ENCODE data around the gene SH3BP2.

The SH3BP2 gene, protein sequence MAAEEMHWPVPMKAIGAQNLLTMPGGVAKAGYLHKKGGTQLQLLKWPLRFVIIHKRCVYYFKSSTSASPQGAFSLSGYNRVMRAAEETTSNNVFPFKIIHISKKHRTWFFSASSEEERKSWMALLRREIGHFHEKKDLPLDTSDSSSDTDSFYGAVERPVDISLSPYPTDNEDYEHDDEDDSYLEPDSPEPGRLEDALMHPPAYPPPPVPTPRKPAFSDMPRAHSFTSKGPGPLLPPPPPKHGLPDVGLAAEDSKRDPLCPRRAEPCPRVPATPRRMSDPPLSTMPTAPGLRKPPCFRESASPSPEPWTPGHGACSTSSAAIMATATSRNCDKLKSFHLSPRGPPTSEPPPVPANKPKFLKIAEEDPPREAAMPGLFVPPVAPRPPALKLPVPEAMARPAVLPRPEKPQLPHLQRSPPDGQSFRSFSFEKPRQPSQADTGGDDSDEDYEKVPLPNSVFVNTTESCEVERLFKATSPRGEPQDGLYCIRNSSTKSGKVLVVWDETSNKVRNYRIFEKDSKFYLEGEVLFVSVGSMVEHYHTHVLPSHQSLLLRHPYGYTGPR

DNA sequence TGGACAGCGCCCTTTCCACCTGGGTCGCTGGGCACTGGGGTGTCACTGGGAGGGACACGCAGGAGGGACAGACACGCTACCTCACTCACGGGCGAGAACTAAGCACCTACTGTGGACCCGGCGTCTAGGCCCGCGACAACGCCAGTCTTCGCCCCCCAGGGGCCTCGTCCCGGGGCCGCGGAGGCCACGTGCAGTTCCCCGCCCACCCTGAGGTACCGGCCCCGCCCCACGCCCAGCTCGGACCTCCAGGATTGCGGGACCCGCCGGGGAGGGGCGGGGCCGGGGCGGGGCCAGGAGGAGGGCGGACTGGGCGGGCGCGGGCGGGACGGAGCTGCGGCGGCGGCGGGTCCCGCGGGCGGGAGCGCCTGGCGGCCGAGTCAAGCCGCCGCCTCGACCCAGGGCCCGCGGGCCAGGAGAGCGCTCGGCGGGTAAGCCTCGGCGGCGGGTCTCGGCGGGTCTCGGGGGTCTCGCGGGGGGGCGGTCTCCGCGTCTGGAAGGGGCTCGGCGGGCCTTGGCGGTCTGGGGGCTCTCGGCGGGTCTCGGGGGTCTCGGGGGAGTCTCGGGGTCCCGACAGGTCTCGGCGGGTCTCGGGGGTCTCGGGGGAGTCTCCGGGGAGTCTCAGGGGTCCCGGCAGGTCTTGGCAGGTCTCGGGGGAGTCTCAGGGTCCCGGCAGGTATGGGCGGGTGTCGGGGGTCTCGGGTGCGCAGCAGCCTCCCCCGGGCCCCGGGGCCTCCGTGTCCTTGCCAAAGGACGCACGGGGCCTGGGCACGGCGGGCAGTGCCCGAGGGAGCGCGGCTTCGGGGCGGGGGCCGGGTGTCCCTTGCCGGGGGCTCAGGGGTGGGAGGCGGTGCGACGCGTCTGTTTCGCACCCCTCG, at the start of gene SH3BP2:
SH3BP2 (plus strand) TSS at position 375 of the 875 bp plus-strand sequence. CDS start 27,533 bp downstream, outside the sequence.
- DNase-seq = no peak

DNA sequence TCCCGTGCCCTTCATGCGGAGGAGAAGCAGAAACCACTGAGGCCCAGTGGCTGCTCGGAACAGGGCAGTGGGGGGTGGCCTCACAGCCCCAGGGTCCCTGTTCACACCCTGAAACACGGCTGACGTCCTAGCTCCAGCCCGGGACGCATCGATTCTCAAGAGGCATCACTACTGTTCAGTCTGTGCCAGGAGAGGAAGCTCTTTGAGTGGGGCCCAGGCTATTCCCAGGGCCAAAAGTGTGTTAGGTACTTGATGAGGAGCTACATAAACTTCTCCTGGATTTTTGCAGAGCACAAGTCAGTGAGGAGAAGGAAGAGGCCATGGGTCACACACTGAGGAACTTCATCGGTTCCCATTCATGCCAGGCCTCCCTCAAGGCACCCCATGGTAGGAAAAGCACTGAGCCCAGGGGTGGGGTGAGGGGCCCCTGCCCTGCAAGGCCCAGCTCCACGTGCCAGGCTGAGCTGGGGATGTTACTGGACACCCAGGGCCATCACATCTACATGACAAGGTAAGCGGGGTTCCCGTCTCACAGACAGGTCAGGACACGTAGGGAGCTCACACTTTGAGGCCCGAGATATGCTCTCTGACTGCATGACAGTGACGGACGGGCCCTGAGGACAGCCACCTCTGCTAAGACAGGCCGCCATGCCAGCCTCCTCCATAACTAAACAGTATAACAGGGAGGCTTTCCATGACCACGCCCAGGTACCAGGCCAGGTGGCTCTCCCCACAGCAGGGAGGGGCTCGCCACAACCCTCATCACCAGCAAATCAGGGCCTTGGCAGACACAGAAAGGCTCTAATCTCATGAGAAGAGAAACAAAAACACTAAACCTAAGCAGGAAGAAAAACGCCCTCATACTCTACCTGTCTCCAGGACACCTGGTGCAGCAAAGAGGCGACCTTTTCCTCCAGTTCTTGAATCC, 49.1 kb upstream of the SH3BP2 start:
- no peak for DNase-seq

DNA sequence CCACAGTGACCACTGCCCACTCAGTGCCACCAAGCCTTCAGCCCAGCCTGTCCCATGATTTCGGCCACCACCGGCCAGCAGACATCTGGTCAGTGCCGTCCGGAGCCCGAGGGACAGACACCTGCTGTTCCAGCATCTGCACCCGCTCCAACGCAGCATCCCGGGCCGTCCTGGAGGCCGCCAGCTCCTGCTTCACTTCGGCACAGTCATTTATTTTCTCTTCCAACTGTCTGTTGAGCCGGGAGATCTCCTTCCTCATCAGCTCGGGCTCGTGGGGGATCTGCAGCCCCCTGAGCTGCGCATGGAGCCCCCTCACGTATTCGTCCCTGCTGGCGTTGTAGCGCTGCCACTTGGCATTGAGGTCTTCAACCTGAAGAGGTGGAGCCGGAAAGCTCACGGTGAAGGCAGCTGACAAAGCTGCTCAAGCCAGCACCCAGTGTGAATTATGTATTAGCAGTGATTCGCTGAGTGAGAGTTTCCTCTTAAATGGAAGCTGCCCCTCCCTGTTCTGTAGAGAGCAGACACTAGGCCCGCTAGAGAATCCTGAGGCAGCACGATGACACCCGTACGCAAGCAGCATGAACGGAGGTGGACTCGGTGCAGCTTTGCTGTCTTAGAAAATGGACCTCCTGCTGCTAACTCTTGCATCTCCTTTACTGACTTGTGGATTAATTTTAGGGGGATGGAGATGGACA, 48.2 kb upstream of the SH3BP2 start:
- no peak for DNase-seq

DNA sequence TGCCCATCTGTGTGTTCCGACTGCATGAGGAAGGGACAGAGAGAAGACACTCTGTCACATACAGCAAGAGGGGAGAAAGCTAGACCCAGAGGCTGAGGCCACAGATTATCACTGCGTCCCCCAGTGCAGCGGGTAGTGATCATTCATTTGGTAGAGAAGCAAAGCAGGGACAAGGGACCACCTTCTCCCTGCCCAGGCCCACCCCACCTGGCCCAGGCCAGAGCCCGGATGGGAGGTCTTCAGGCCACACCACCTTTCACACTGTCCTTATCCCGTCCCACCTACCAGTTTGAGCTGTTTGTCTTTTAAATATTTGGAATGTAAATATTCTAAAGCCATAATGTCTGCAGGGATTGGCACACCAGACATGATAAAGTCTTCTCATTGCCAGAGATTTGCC, 47.4 kb upstream of the SH3BP2 start:
- no peak for DNase-seq

DNA sequence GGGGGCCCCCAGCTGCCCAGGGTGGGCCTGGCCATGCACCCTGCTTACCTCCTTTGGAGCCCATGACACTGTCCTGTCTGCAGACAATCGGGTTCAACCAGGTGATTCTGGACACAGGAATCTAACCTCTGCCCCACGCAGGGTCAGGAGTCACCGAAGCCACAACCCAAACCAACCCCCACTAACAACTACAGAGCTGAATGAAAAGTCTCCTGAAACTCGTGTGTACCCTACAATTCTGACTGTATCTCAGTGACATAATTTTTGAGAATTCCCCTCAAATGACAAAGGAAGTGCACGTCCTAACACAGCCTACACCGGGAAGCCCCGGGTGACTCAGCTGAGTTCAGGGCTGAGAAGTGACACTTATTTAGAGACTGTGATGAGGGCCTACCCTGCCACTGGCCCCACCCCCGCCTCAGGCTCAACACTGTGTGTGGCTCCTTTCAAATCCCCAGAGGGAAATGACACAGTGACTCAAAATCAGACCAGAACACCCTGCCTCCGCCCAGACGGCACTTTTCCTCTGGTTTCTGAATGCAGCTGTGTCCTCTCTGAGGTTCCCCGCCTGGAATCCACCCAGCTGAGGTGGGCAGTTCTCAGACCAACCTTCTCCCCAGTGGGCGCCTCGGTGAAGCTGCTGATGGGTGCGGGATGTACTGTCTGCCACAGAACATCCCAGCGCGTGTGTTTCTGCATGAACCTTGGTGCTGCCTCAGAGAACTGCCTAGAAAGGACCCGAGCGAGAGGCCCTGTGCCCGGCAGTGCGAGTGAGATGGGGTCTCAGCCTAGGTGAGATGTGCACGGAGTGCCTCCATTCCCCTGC, 46.7 kb upstream of the SH3BP2 start:
- no peak for DNase-seq

DNA sequence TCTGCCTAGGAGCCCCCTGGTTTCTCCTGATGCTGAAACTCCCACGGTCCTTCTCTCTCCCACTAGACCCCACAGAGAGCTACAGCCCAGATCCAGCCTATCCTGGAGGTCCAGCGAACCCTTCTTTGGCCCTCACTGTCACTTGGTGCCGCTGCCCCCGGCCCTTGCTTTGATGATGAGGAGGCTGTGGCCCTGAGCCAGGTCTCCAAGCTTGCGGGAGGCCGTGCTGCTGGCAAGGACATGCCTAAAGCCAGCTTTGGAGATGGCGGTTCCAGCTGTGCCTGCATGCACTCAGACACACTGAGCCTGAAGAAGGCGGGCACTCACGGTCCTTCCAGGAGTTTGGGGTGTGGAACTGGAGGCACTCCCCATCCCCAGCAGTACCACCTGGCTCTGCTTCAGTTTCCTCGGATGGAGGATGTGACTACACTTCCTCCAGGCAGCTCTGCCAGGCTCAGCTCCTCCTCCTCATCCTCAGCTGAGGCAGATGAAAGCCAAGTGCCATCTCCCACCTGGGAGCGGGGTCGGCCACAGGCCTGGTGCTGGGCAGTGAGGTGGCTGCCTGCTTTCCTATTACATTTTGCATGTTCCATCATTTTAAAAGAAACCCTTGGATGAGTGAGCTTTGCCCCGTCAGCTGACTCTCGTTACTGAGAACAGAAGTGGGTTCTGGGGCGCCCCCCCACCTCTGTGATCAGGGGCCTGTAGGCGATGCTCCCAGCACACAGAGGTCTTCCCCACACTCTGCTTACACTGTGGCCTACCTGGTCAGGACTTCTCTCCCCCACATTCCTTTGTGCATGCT, 45.8 kb upstream of the SH3BP2 start:
- DNase-seq = no peak

DNA sequence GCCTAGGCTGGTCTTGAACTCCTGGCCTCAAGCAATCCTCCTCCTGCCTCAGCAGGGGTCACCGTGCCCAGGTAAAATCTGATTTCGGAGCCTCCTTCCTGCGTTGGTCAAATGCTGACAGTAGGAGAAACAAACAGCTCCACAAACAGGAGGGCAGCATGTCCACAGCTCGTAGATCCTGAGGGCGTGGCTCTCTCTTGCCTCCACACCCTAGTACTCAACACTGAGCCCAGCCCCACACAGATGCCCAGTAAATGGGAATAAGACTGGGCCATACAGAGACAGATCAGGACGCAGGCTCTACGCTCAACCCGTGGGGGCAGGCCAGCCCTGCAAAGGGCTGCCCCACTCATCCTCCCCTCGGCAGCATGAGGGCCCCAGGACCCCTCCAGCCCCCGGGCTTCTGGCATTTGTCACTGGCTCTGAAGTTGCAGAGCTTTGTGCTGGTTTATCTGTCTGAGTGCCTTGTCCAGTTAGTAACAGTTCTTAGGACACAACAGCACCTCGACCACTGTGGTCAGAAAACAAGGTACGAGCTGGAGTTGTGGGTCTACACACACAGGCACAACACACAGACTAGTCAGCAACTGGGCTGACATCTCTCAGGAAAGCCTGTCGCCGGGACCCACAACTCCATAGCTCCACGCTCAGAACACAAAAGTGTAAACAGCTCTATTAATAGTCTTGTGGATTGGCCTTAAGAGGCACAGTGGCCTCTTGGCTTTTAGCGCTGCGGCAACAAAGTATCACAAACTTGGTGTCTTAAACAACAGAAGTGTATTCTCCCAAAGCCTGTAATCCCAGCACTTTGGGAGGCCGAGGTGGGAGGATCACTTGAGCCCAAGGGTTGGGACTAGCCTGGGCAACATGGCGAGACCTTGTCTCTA, 41.9 kb upstream of the SH3BP2 start:
- no peak for DNase-seq

DNA sequence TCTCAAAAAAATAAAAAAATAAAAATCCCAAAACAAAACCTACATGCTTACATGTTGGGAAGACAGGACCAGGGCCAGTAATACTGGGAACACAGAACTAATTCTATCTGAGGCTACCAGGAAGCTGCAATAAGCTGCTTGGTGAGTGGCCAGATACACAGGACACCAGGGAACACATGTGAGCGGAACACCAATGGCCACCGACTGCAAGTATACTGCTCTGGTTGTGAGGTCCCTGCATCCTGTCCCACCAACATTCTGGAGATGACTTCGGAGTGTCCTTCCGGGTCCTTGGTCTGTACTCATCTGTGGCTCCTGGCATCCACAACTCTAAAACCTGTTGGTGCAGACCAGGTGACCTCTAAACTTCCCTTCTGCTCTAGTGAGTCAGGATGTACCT, 39.4 kb upstream of the SH3BP2 start:
- DNase-seq = no peak

DNA sequence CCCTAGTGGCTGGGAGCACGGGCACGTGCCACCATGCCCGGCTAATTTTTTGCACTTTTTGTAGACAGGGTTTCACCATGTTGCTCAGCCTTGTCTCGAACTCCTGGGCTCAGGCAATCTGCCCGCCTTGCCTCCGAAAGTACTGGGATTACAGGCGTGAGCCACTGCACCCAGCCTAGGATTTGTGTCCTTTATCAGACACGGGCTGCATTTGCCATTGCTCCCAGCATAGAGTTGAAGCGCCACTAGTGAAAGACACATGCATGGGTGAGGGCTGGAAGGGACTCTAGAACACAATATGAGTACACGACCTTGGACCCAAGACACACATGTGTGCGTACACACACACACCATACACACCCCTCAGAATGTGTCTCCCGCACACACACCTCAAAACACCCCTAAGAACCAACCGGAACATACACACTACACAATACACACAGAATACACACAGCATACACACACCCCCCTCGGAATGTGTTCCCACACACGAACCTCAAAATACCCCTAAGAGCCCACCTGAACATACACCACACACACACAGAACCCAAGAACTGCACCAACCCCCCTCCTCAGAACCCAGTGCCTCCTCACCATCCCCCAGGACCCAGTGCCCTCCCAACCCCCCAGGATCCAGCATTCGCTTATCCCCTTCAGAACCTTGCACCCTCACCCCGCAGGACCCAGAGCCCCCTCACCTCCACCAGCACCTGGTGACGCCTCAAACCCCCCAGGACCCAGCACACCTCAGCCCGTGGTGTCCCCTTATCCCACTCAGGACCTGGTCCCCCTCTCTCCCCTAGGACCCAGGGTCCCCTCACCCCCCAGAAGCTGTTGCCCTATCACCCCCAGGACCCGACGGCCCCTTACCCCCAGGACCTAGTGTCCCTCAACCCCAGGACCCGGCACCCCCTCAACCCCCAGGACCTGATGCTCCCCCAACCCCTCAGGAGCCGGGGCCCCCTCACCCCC, 37.8 kb upstream of the SH3BP2 start:
- DNase-seq = no peak

DNA sequence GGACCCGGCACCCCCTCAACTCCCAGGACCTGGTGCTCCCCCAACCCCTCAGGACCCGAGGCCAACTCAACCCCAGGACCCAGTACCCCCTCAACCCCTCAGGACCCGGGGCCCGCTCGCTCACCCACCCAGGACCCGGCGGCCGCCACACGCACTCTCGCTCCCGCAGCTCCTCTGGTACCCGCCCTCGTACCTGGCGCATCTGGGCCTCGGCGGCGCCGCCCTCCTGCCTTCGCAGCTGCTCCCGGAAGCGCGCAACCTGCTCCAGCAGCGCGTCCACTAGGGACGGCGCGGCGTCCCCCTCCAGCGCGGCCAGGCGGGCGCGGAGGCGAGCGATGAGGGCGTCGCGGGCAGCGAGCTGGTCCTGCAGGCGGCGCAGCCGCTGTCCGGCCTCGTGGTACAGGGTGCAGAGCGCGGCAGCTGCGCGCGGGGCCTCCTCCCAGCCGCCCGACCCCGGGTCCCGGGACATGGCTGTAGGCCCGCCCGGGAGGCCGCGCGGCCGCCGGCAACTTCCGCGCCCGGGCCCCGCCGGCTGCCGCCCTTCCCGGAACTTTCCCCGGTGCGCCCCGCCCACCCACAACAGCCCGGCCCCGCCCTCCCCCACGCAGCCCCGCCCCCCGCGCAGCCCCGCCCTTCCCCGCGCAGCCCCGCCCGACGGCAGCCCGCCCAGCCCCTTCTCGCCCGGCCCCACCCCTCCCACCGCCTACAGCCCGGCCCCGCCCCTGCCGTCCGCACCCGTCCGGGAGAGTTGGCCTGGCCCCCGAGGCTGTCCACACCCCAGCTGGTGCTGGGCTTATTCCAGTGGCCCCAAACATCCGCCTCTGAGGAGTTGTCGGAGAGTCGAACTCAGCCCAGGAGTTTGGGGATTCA, 36.8 kb upstream of the SH3BP2 start, which contains the start of gene TNIP2:
TNIP2 (minus strand) TSS at position 516 of the 870 bp plus-strand sequence; CDS start at position 469, 47 bp downstream.
- DNase-seq = peak; percentile 48

DNA sequence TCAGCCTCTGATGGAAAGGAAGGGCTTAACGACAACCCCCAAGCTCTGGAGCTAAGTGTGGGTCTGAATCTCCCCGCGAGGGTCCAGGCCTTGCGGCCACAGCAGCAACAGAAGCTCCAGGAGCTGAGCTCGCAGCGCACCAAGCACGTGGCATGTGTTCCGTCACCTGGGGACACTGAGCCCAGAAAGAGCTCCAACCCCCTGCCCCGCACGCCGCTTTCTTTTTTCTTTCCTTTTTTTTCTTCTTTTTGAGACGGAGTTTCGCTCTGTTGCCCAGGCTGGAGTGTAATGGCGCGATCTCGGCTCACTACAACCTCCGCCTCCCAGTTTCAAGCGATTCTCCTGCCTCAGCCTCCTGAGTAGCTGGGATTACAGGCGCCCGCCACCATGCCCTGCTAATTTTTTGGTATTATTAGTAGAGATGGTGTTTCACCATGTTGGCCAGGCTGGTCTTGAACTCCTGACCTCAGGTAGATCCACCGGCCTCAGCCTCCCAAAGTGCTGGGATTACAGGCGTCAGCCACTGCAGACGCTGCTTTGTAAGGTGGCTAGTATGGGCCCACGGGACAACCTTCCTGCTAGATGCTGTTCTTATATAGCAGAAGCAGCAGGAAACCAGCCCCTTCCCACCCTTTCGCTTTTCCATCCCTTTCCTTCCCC, 36.1 kb upstream of the SH3BP2 start:
- no peak for DNase-seq

DNA sequence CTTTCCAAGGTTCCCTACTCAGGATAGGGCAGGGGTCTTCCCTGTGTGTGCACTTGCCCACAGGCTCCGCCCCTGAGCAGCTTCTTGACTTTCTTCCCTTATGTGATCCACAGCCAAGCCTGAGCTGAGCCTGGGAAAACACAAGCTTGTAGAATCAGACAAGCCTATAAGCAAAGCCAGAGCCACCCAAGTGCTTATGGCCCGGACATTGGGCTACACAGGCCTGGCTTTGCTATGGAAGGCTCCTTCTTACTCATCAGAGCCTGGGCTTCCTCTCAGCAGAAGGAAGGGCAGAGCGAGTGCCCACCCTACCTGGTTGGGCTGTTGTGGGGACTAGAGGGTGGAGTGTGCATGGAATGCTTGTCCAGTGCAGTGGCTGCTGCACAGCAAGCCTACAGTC, 35.5 kb upstream of the SH3BP2 start:
- DNase-seq = no peak

DNA sequence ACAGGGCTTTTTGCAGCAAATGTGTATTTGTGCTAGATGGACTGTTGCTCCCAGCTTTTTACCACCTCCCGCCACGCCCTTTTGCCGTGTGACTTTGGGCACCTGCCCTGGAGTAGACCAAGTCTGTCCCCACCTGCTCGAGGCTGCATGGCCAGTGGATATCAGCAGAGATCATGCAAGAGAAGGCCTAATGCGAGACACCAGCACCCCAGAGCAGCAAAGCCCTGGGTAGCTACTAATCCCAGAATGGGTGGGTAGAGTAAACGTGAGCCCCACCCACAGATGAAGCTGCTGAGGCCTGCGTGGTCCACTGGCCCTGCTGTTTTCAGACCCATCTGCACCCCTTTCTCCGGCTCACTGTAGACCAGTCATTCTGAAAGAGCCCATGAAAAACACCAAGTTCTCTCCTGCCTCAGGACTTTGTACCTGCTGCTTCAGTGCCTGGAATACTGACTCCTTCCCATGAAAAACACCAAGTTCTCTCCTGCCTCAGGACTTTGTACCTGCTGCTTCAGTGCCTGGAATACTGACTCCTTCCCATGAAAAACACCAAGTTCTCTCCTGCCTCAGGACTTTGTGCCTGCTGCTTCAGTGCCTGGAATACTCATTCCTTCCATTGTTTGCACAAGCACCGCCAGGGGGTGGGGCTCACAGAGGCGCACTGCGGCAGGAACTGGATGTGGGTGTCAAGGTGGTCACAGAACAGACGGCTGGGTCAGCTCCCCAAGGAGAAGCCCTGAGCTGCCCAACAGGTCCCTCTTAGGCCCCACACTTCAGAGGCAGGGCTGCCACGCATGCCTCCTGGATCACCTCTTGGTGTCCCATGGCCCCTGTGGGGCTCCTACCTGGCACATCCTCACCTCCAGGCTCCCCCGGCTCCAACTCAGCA, 31.6 kb upstream of the SH3BP2 start:
- no peak for DNase-seq

DNA sequence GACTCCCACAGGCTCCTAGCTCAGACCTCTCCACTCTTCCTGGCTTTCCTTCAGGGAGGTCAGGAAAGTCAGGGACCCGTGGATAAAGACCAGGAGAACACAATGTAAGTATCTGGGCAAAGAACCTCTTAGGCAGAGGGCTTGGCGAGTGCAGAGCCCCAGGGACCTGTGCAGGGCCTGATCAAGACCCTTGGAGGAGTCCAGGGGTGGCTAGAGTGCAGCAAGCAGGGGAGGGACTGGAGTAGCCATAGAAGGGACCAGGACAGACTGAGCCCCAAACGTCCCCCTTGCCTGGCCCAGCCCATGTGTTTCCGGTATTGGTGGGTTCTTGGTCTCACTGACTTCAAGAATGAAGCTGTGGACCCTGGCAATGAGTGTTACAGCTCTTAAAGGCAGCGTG, 30.8 kb upstream of the SH3BP2 start:
- no peak for DNase-seq

All from NCI-H1092 treated with DMSO at 0.1 percent for 48 hours (cell line).